Cardiac septum (tissue), 1 donor: ENCODE results near the gene CREB3L1. TPM values are rescaled to one million over a fixed set of nuclear protein-coding genes. Genes with fewer than 3 reads are reported as not detected.

Experiments used
- DNase-seq: peaks from one replicate; pipeline ENCODE4 v3.0.0-alpha.2; 2020; ENCODE audit warnings: low spot score
- intact Hi-C: fragments of 100-400 bp; cut with DNase I; formaldehyde crosslinking; loops from one replicate; pipeline ENCODE4 v1.14.0; 2022
- total RNA-seq: library from RNA; stranded (reverse); fragmentation: NEBNext Ultra II Directional; extraction: Animal tissue kit (Norgen Biotek cat#: 25700); gene quantifications from one replicate; pipeline ENCODE4 v1.2.1, GENCODE V29; 2021
- donor health status: DM: no; HTN: no; CAD: no.

Gene CREB3L1
- total RNA-seq, 1 donor from 2014 or later, result 8.6 TPM

- intact Hi-C loops, result loop anchor here (1.0 kb wide), 1 partner anchor 16 kb away; no protein-coding TSS in a partner anchor
- peak; percentile 86 for DNase-seq
These were observed 74.8 kb downstream of the CREB3L1 start for GRCh38 chr11:46352063-46352841.

DNA sequence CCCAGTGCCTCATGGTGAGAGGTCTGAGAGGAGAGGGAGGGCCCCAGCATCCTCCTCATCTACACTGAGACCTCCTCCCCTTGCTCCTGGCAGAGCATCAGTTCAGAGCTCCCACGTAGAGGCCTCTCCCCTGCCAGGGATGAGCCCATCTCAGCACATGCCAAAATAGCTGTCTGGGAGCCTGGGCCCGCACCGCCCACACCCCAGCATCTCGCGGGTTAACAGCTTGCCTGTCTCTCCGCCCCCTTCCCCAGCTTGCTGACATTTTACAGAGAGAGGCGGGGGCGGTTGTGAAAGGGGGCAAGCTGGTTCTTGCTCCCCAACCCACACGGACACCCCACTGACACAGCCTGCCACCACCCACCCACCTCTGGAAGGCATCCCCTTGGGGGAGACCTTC lies 76.2 kb downstream of the CREB3L1 start:
- no peak for DNase-seq
- intact Hi-C loops, result no loop called here

GRCh38 chr11:46356924-46357482 lies 79.5 kb downstream of the CREB3L1 start:
- intact Hi-C loops, result no loop called here
- no peak for DNase-seq

DNA sequence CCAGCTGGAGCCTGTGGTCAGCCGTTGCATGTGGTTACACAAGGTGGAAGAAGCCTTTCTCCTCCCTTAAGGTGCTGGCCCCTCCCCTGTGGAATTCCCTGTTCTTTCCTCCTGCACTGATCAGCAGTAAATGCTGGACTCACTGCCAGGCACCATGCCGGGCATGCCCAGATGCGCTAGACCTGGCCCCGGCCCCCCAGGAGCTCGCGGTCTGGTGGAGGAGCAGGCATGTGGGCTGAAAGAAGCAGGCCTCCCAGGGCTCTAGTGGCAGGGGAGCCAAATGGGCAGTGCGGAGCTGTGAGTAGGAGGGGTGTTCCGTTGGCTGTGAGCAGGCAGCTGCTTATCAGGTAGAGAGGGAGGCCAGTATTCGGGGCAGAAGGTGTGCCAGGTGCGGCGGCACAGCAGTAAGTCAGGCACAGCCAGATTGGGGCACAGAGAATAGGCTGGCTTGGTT lies 80.0 kb downstream of the CREB3L1 start:
- no peak for DNase-seq

GRCh38 chr11:46359953-46360352 lies 82.5 kb downstream of the CREB3L1 start:
- DNase-seq, result no peak
- intact Hi-C loops, result no loop called here

More for the DNA sequence above, 80.0 kb downstream of the CREB3L1 start:
- intact Hi-C loops, result no loop called here

- DNase-seq, result no peak
- intact Hi-C loops, result no loop called here
These were observed 83.4 kb downstream of the CREB3L1 start for GRCh38 chr11:46360878-46361277.

- peak; percentile 90 for DNase-seq
These were observed 84.1 kb downstream of the CREB3L1 start for GRCh38 chr11:46361283-46362155.

GRCh38 chr11:46362156-46363030 lies 84.9 kb downstream of the CREB3L1 start:
- no peak for DNase-seq
- intact Hi-C loops, result no loop called here

More at GRCh38 chr11:46361283-46362155, 84.1 kb downstream of the CREB3L1 start:
- intact Hi-C loops, result no loop called here

DNA sequence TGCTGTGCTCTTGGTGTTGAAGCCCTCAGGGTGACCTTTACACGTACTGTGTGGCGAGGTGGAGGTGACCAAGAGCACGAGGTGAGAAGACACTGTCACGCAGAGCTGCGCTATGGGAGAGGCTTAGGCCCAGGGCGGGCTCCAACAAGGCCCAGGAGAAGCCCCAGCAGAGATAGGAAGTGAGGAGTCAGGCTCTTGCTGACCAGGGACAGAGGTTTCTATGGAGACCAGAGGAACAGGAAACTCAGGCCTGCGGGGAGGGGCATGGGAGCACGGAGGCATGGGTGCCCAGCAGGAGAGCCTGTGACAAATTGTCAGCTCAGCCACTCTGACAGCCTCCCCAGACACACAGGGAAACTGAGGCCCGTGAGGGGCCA lies 85.6 kb downstream of the CREB3L1 start:
- intact Hi-C loops, result no loop called here
- DNase-seq, result peak; percentile 89

GRCh38 chr11:46363455-46364005 lies 86.1 kb downstream of the CREB3L1 start:
- intact Hi-C loops, result no loop called here
- DNase-seq, result no peak

- DNase-seq, result no peak
- intact Hi-C loops, result no loop called here
These were observed 86.6 kb downstream of the CREB3L1 start for GRCh38 chr11:46364056-46364455.

GRCh38 chr11:46364791-46365190 lies 87.3 kb downstream of the CREB3L1 start:
- intact Hi-C loops, result no loop called here
- DNase-seq, result no peak

DNA sequence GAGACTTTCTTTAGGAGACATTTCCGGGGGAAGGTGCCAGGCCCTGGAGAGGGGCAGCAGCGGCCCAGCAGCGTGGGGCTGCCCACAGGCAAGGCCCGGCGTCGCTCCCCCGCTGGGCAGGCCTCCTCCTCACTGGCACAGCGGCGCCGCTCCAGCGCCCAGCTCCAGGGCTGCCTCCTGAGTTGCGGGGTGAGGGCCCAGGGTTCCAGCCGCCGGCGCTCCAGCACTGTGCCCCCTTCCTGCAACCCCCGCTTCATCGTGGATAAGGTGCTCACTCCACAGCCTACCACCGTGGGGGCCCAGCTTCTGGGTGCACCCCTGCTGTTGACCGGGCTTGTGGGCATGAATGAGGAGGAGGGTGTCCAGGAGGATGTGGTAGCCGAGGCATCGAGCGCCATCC lies 88.8 kb downstream of the CREB3L1 start:
- intact Hi-C loops, result loop anchor here (2.0 kb wide), 1 partner anchor 125 kb away; no protein-coding TSS in a partner anchor

DNA sequence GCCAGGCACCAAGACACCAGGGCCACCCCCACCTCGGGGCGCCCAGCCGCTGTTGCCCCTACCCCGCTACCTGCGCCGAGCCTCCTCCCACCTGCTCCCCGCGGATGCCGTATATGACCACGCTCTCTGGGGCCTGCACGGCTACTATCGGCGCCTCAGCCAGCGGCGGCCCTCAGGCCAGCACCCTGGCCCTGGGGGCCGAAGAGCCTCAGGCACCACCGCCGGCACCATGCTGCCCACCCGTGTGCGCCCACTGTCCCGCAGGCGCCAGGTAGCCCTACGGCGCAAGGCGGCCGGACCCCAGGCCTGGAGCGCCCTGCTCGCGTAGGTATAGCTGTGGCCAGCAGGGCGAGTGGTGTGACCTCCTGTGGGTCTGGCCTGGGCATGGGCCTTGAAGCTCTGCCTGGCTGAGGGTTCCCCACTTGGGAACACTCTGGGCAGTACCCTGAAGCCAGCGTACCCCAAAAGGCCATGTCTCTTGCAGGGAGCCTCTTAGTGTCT lies 89.2 kb downstream of the CREB3L1 start:
- intact Hi-C loops, result loop anchor here (2.0 kb wide), 1 partner anchor 126 kb away; no protein-coding TSS in a partner anchor
- no peak for DNase-seq

More for the DNA sequence above, 88.8 kb downstream of the CREB3L1 start:
- DNase-seq, result no peak

- intact Hi-C loops, result loop anchor here (2.0 kb wide), 1 partner anchor 127 kb away; no protein-coding TSS in a partner anchor
These were observed 89.9 kb downstream of the CREB3L1 start for GRCh38 chr11:46367244-46367915.

GRCh38 chr11:46367916-46368267 lies 90.4 kb downstream of the CREB3L1 start:
- DNase-seq, result no peak
- intact Hi-C loops, result loop anchor here (1.0 to 2.0 kb wide), 2 partner anchors 16 to 127 kb away; no protein-coding TSS in a partner anchor

More at GRCh38 chr11:46367244-46367915, 89.9 kb downstream of the CREB3L1 start:
- DNase-seq, result peak; percentile 91

GRCh38 chr11:46369458-46370152 lies 92.1 kb downstream of the CREB3L1 start:
- intact Hi-C loops, result no loop called here

More at GRCh38 chr11:46369458-46370152, 92.1 kb downstream of the CREB3L1 start:
- no peak for DNase-seq
